SK-N-MC (cell line): ENCODE results near the gene CRIM1.

Experiments used
- DNase-seq: peaks from one replicate; pipeline ENCODE4 v3.0.0-alpha.2; 2011; ENCODE audit warnings: low read depth, low spot score
- H3K27ac ChIP-seq: fragments of 200-600 bp; sonication (generic); 2 replicates; pipeline ENCODE4 v1.5.1; 2016; ENCODE audit warnings: mixed run types
- H3K36me3 ChIP-seq: fragments of 200-600 bp; sonication (generic); 2 replicates; pipeline ENCODE4 v1.6.1; 2017; ENCODE audit warnings: antibody characterized with exemption, low read length, mixed read lengths; ENCODE audit not compliant: insufficient read depth
- H3K4me3 ChIP-seq: fragments of 200-600 bp; sonication (generic); 2 replicates; pipeline ENCODE4 v1.5.1; 2016
- H3K9ac ChIP-seq: fragments of 200-600 bp; sonication (generic); 2 replicates; pipeline ENCODE4 v1.8.0; 2017; ENCODE audit warnings: mixed run types, mixed read lengths; ENCODE audit not compliant: insufficient read length
- H3K9me3 ChIP-seq: fragments of 200-600 bp; sonication (generic); 2 replicates; pipeline ENCODE4 v1.6.1; 2017; ENCODE audit warnings: low read depth, mild to moderate bottlenecking, antibody characterized with exemption, low read length, moderate library complexity, mixed read lengths
- EZH2 ChIP-seq: fragments of 200-600 bp; sonication (generic); IDR thresholded peaks from one replicate; pipeline ENCODE4 v1.6.1; 2017; ENCODE audit warnings: antibody characterized with exemption
- FOXP2 ChIP-seq: optimal IDR thresholded peaks from 2 replicates; pipeline ENCODE3; 2011; ENCODE audit warnings: mild to moderate bottlenecking, moderate library complexity; ENCODE audit not compliant: insufficient read depth; ENCODE audit errors: extremely low read length, control extremely low read depth
- POLR2AphosphoS5 ChIP-seq: IDR thresholded peaks from 2 replicates; pipeline ENCODE4 v1.6.1; 2012; ENCODE audit warnings: mild to moderate bottlenecking, low read depth, low read length, borderline replicate concordance

CRIM1 gene

DNA sequence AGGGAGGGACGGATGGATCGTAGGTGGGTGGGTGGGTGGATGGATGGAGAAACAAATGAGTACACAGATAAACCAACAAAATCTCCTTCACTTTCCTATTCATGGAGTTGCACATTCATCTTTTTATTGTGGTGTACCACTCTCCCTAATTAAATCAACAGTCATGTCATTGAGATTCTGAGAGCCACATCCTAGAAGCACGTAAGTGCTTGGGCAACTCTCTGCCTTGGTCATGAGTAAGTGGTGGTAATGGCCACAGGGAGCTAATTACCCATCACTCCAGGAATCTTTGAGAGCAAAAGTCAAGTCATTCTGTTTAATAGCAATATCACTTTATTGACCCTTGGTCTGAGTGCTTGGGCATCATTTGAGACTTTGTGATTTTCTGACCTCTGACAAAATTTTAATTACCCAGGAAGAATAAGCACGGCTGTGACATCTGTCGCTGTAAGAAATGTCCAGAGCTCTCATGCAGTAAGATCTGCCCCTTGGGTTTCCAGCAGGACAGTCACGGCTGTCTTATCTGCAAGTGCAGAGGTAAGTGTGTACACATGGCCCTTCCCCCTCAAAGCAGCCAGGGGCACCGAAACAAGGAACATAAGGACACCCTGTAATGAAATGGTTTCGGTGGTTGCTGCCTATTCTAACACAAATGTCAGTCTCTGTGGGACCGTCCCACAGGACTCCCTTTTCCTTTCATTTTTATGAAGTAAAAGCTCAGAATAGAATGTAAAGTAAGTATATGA is 156.5 kb downstream of the CRIM1 start:
- Histone ChIP-seq H3K36me3 (peaks cover 25% of the 10 kb centered on the region), H3K27ac (no peak overlapping the region), H3K9ac (no peak overlapping the region), H3K4me3 (no peak overlapping the region), H3K9me3 (no peaks in the 10 kb centered on the region)
- no peak for TF ChIP-seq FOXP2
- no peak for TF ChIP-seq POLR2AphosphoS5
- TF ChIP-seq EZH2 = no peak
- no peak for DNase-seq

DNA sequence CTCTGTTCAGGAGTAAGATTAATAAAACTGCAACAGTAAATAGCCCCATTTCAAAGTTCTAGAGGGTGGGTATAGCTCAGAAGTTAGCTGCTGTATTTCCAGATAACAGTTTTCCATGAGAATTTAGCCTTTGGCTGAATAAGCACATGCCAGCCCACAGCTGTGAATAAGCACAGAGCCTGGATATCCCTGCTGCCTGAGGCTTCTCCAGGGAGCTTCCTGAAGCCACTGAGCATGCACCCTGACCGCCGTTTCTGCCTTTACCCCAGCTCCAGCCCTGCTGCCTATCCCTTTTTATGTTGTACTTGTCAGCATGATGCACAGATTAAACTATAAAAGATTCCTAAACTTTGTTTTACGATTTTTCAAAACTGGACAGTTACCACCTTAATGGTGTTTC is 157.1 kb downstream of the CRIM1 start:
- no peak for TF ChIP-seq FOXP2
- no peak for TF ChIP-seq EZH2
- no peak for TF ChIP-seq POLR2AphosphoS5
- no peaks in the 10 kb centered on the region for H3K9me3 ChIP-seq
- H3K4me3 ChIP-seq = no peak overlapping the region
- H3K36me3 ChIP-seq = peaks cover 31% of the 10 kb centered on the region
- DNase-seq = no peak
- H3K27ac ChIP-seq = no peak overlapping the region
- no peak overlapping the region for H3K9ac ChIP-seq

DNA sequence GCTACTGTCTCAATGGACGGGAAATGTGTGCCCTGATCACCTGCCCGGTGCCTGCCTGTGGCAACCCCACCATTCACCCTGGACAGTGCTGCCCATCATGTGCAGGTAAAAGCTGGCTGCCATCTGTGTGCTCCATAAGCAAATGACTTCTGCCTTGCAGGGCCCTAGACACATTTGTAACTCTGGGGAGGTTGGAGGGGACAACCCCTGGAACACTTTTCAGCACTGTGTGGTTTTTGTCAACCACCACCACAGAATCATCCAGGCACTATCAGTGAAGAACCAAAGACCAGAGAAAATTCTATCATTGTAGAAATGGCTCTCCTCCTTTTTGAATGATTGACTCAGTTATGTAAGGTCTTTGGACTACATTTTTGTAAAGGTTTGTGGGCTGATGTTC is 158.1 kb downstream of the CRIM1 start:
- H3K36me3 ChIP-seq = peaks cover 35% of the 10 kb centered on the region
- H3K9ac ChIP-seq = no peak overlapping the region
- TF ChIP-seq FOXP2 (no peak), POLR2AphosphoS5 (no peak)
- no peak overlapping the region for H3K4me3 ChIP-seq
- no peak overlapping the region for H3K27ac ChIP-seq
- DNase-seq = no peak
- H3K9me3 ChIP-seq = no peaks in the 10 kb centered on the region

DNA sequence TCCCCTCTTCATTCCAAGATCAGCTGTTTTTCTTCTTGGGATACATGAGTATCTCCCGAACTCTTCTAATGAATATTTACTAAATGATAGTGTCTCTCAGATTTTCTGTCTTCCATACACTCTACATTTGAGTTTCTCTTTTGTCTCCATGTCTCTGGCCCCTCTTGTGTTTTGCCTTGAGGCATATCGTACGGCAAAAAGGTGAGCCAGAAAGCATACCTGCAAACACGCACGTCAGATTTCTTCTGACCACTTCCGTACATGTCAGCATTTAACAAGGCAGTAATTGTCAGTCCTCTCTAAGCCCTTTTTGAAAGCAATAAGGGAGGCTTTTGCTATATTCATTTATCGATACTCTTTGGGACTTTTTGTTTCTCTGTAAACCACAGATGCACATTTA is 160.0 kb downstream of the CRIM1 start:
- DNase-seq = no peak
- H3K36me3 ChIP-seq = peaks cover 46% of the 10 kb centered on the region
- H3K4me3 ChIP-seq = no peak overlapping the region
- H3K27ac ChIP-seq = no peak overlapping the region
- H3K9me3 ChIP-seq = no peaks in the 10 kb centered on the region
- no peak overlapping the region for H3K9ac ChIP-seq
- TF ChIP-seq FOXP2 = no peak
- no peak for TF ChIP-seq EZH2
- no peak for TF ChIP-seq POLR2AphosphoS5

DNA sequence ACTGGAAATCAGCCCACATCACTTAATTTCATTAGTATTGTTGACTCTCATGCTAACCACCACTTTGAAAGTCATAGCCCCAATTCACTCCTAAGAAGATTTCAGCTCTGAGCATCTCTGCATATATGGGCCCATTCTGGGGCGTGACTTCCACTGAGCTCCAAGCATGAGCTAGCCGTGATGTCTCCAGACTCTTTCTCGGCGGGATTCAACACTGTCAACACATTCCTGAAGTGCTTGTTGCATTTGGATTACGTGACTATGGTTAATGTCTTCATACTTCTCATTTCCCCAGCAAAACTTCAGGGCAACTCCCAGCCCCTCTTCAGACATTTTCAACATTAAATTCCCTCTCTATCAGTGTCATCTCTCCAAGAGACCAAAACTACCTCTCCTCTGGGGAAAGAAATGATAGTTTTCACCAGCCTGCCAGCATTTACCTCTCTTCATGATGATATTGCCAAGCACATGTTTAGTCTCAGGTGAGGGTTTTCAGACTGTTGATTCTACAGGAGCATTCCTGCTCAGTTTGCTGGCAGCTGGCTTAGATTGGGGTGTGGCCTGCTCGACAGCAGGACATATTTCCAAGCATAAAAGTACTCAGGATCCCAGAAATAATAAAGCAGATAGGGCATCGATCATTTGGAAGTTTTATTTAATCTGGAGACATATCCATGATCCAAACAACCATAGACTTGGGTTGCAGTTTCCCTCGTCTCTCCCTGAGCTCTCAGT is 160.7 kb downstream of the CRIM1 start:
- Histone ChIP-seq H3K27ac (no peak overlapping the region), H3K9ac (no peak overlapping the region), H3K9me3 (no peaks in the 10 kb centered on the region), H3K36me3 (peaks cover 48% of the 10 kb centered on the region), H3K4me3 (no peak overlapping the region)
- TF ChIP-seq FOXP2 (no peak), POLR2AphosphoS5 (no peak), EZH2 (no peak)
- no peak for DNase-seq

DNA sequence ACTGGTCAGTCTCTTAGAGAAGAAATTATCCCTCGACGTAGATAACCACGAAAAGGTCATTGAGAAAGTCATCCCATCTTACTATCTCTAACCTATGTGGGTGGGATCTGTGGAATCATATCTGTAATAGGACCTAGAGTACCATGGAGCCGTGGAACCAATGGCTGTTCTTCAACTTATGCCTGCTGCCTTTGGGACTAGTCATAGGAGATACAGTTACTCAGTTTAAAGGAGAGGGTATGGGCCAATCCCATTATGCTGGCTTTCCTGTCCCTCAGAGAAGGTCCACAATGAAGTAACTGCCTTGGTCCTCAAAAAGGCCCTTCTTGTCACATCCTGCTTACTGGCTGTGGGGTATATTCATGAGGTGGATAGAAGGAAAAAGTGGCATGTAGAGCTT is 164.9 kb downstream of the CRIM1 start:
- Histone ChIP-seq H3K4me3 (no peak overlapping the region), H3K27ac (no peak overlapping the region), H3K9me3 (no peaks in the 10 kb centered on the region), H3K36me3 (peaks cover 47% of the 10 kb centered on the region; the same call in 1 of the 2 replicates), H3K9ac (no peak overlapping the region)
- TF ChIP-seq FOXP2 (no peak), POLR2AphosphoS5 (no peak), EZH2 (no peak)
- no peak for DNase-seq

DNA sequence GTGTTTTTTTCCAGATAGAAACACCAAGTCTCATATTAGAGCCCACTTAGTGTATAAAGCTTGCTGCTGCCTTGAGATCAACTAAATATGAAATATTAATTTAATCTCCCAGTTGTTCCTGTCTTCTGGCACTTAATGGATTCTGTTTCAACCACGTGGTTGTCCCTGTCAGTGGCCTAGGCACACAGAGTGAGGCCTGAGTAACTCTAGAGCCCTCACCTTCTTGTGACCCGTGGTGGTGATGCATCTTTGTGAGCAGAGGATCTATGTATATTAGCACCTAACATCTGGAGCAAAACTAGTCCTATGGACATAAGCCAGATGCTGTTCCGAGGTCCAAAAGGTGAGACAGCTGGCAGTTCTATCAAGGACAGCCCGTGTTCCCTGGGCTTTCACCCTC is 167.6 kb downstream of the CRIM1 start:
- DNase-seq = no peak
- no peaks in the 10 kb centered on the region for H3K9me3 ChIP-seq
- peaks cover 33% of the 10 kb centered on the region; the same call in 1 of the 2 replicates for H3K36me3 ChIP-seq
- no peak overlapping the region for H3K9ac ChIP-seq
- no peak overlapping the region for H3K4me3 ChIP-seq
- no peak overlapping the region for H3K27ac ChIP-seq
- TF ChIP-seq EZH2 = no peak
- TF ChIP-seq POLR2AphosphoS5 = no peak
- TF ChIP-seq FOXP2 = no peak

DNA sequence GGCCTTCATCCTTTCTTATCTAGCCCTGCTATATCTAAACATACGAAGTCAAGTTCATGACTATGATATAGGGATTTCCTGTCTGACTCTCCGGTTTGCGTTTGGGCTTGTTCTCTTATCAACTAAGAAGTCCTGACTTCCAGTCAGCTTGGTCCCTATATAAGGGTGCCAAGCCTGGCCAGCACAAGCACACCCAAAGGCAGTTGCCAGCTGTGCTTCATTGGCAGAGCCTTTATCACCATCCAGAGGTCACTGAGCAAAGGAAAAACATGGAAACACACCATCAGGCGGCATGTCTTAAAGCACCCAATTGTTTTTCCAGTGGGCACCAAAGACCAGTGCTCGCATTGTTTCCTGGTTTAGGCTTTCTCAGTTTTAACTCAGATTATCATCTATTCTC is 169.7 kb downstream of the CRIM1 start:
- Histone ChIP-seq H3K27ac (no peak overlapping the region), H3K9me3 (no peaks in the 10 kb centered on the region), H3K4me3 (no peak overlapping the region), H3K36me3 (peaks cover 18% of the 10 kb centered on the region; the same call in 1 of the 2 replicates), H3K9ac (no peak overlapping the region)
- TF ChIP-seq FOXP2 (no peak), EZH2 (no peak), POLR2AphosphoS5 (no peak)
- DNase-seq = no peak

DNA sequence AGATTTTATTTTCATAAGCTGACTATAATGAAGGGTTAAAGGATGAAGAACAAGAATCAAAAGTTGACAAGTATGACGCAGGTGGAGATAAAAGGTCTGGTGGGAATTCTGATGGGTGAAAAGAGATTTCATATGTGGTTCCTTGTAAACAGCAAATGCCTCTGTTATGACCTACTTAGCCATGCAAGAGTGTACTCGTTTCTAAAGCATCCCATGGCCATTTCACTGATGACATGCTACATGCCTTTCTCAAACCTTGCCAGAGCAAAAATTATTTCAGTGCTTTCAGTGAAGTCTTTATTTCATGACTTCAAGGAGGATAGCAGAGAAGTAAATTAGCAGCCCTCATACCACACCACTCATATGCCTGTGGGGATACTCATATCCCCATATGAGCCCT is 170.6 kb downstream of the CRIM1 start:
- Histone ChIP-seq H3K36me3 (peaks cover 20% of the 10 kb centered on the region), H3K27ac (no peak overlapping the region), H3K9me3 (no peaks in the 10 kb centered on the region), H3K4me3 (no peak overlapping the region), H3K9ac (no peak overlapping the region)
- no peak for DNase-seq
- TF ChIP-seq FOXP2 = no peak
- TF ChIP-seq POLR2AphosphoS5 = no peak
- no peak for TF ChIP-seq EZH2
